ENCODE results near the gene EEF2KMT. TPM values are rescaled to one million over a fixed set of nuclear protein-coding genes. Genes with fewer than 3 reads are reported as not detected.
"Not testable (repeated sequence)": the region's sequence is repeated elsewhere in the genome, so short reads cannot be mapped to it uniquely, and the experiment has no call there.

Gene EEF2KMT
- 10 to 100 TPM in 6 of 9 donors, 1 to 10 TPM in 3; 7.7 to 19.5 (median 11.6) TPM for total RNA-seq
- 10 to 100 TPM in 1 of 3 donors, 1 to 10 TPM in 2; 7.0 to 11.8 (median 7.2) TPM for polyA plus RNA-seq
- long read RNA-seq, donor 1, transcript EEF2KMT-202 (7 exons, 2,268 nt), result minor isoform, 5 of 14 reads
- long read RNA-seq, donor 1, transcript EEF2KMT-201 (8 exons, 2,390 nt), result major isoform, 9 of 14 reads
- long read RNA-seq, donor 1, partial matches to known transcripts, result 0 of 14 reads
- long read RNA-seq, donor 1, other reads (novel, unspliced or antisense), result 0 of 14 reads
- long read RNA-seq, donor 2, partial matches to known transcripts, result 0 of 4 reads
- long read RNA-seq, donor 2, other reads (novel, unspliced or antisense), result 0 of 4 reads
- long read RNA-seq, donor 3, transcript EEF2KMT-201 (8 exons, 2,390 nt), result major isoform, 6 of 22 reads
- long read RNA-seq, donor 3, partial matches to known transcripts, result 6 of 22 reads
- long read RNA-seq, donor 3, other reads (novel, unspliced or antisense), result 5 of 22 reads
- long read RNA-seq, donor 4, transcript EEF2KMT-201 (8 exons, 2,390 nt), result major isoform, 6 of 14 reads
- long read RNA-seq, donor 4, partial matches to known transcripts, result 0 of 14 reads
- long read RNA-seq, donor 4, other reads (novel, unspliced or antisense), result 4 of 14 reads
- long read RNA-seq, donor 5, transcript EEF2KMT-202 (7 exons, 2,268 nt), result minor isoform, 6 of 35 reads
- long read RNA-seq, donor 5, transcript EEF2KMT-201 (8 exons, 2,390 nt), result major isoform, 15 of 35 reads
- long read RNA-seq, donor 5, partial matches to known transcripts, result 0 of 35 reads
- long read RNA-seq, donor 5, other reads (novel, unspliced or antisense), result 14 of 35 reads
- long read RNA-seq, donor 6, partial matches to known transcripts, result 0 of 14 reads
- long read RNA-seq, donor 6, other reads (novel, unspliced or antisense), result 8 of 14 reads
- long read RNA-seq, donor 7, partial matches to known transcripts, result 0 of 1 reads
- long read RNA-seq, donor 7, other reads (novel, unspliced or antisense), result 0 of 1 reads
- long read RNA-seq, donor 8, partial matches to known transcripts, result 0 of 2 reads
- long read RNA-seq, donor 8, other reads (novel, unspliced or antisense), result 0 of 2 reads
- long read RNA-seq, donor 9, partial matches to known transcripts, result 13 of 20 reads
- long read RNA-seq, donor 9, other reads (novel, unspliced or antisense), result 5 of 20 reads
- long read RNA-seq, donor 10, partial matches to known transcripts, result 0 of 4 reads
- long read RNA-seq, donor 10, other reads (novel, unspliced or antisense), result 0 of 4 reads

DNA sequence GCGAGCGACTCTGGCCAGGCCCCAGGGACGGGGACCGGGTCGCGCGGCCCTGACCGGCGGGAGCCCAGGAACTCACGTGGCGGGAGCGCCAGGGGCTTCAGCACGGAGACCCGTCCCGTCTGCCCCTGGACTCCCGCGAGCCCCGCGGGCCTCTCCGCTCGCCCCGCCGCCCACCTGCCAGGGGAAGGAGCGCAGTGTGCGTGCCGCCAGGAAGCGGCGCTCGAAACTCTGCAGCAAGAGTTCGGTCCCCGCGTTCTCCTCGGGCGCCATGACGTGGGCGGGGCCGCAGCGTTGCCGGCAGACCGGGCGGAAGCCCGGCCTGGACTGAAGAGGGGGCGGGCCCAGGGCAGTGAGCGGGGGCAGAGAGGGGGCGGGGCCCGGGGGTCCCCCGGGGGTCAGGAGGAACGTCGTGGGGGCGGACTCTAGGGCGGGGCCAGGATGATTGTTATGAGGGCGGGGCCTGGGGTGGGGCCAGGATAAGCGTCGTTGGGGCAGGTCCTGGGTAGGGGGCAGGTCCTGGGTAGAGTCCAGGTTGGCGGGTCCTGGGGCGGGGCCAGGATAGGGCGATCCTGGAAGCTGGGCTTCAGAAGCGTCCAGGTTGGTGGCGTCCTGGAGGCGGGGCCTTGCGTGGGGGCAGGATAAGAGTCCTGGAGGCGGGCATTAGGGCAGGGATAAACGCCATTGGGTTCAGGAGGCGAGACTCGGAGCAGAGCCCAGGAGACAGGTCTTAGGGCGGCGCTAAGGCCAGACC lies at the start of gene EEF2KMT:
EEF2KMT (minus strand) TSS at position 326 of the 751 bp plus-strand sequence; CDS start at position 270, 56 bp downstream.
- peak; percentile 14 to 39 for TF ChIP-seq POLR2A (IDR thresholded peaks at IDR 0.05)
- Histone ChIP-seq H3K4me3 (peak within 1 kb of the TSS; percentile 15 to 96 (median 70)), H3K27ac (peak within 1 kb of the TSS in 4 of 5 donors; percentile 65 to 83 (median 70))
- peak; percentile 100 for DNase-seq
- H3K27me3 ChIP-seq; H3K9me3 ChIP-seq (replicated peaks in 1 of 3); H3K36me3 ChIP-seq (replicated peaks in 1 of 2); intact Hi-C loops (cut with DNase I); H3K4me1 ChIP-seq (replicated peaks in 1 of 2): not testable (repeated sequence)
- WGBS, 4 donors, result 0 to 1% (median 0%) methylated on average over 3 to 66 of the region's 67 CpGs

- intact Hi-C loops (cut with DNase I); H3K36me3 ChIP-seq (replicated peaks in 1 of 2); H3K9me3 ChIP-seq (replicated peaks in 1 of 3); H3K27me3 ChIP-seq; DNase-seq; H3K4me3 ChIP-seq; H3K27ac ChIP-seq; H3K4me1 ChIP-seq (replicated peaks in 1 of 2): not testable (repeated sequence)
- WGBS, 4 donors, result 64 to 83% (median 68%) methylated on average over 1 of the region's 1 CpG
Observed at GRCh38 chr16:5144621-5144956, 47.0 kb upstream of the EEF2KMT start.

DNA sequence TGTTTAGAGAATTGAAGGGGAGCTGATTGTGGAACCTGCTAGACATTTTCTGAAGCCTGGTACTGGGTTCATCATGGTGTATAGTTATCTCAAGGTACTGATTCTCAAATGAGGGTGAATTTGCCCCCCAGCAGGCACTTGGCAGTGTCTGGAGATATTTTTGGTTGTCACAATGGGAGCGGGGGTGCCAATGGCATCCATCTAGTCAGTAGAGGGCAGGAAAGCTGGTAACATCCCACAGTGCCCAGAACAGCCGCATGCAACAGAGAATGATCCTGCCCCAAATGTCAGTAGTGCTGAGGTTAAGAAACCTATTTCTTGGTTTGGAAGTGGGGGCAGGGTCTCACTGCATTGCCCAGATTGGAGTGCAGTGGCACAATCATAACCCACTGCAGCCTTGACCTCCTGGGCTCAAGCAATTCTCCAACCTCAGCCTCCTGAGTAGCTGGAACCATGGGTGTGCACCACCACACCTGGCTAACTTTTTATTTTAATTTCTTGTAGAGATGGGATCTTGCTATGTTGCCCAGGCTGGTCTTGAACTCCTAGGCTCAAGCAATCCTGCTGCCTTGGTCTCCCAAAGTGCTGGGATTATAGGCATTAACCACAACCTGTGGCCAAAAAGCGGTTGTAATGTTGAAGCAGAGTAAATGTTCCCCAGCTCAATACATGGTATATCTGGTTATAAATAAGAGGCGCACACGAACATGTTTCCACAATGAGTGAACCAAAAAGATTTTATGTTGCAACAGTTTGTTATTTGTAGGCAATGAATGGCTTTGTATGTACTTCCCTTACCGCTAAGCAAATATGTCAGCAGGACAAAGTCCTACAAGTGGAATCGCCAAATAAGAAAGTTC lies 46.4 kb upstream of the EEF2KMT start:
- no peak for DNase-seq
- no peaks in the 10 kb centered on the region for H3K27me3 ChIP-seq
- H3K4me3 ChIP-seq, result no peak overlapping the region
- H3K9me3 ChIP-seq (replicated peaks in 1 of 3), result no peaks in the 10 kb centered on the region
- H3K36me3 ChIP-seq (replicated peaks in 1 of 2), result no peaks in the 10 kb centered on the region
- 72 to 83% (median 78%) methylated on average over 6 to 7 of the region's 7 CpGs for WGBS, 4 donors
- TF ChIP-seq POLR2A (IDR thresholded peaks at IDR 0.05), result no peak
- TF ChIP-seq CTCF (IDR thresholded peaks at IDR 0.05), result no peak
- H3K4me1 ChIP-seq (replicated peaks in 1 of 2), result no peaks in the 10 kb centered on the region
- H3K27ac ChIP-seq, result no peak overlapping the region
- intact Hi-C loops (cut with DNase I), result no loop called here

DNA sequence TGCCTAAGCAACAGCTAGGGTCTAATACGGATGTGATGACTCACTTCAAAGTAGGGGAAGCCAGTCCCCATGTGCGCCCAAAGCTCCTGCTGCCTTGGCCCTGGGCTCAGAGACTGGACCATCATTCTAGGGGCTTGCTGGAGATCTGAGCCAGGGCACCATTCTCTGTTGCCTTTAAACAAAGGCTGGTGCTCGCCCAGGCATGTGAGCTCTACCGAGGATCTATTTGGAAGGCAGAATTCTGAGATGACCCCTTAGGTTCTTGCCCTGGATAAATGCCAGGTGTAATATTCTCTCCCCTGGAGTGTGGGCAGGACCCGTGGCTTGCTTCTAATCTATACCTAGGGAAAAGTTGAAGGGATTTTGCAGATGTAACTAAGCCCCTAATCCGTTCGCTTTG lies 42.6 kb upstream of the EEF2KMT start:
- H3K9me3 ChIP-seq (replicated peaks in 1 of 3); H3K4me3 ChIP-seq; H3K27ac ChIP-seq; intact Hi-C loops (cut with DNase I); H3K36me3 ChIP-seq (replicated peaks in 1 of 2); H3K27me3 ChIP-seq; DNase-seq; H3K4me1 ChIP-seq (replicated peaks in 1 of 2): not testable (repeated sequence)
- 55 to 65% (median 64%) methylated on average over 6 to 7 of the region's 7 CpGs for WGBS, 4 donors

- H3K4me1 ChIP-seq (replicated peaks in 1 of 2); intact Hi-C loops (cut with DNase I); H3K9me3 ChIP-seq (replicated peaks in 1 of 3); H3K4me3 ChIP-seq; H3K36me3 ChIP-seq (replicated peaks in 1 of 2); H3K27ac ChIP-seq; H3K27me3 ChIP-seq: not testable (repeated sequence)
- peak in 4 of 7 donors; percentile 11 to 30 (median 24) for DNase-seq
- 47 to 57% (median 50%) methylated on average over 10 to 13 of the region's 13 CpGs for WGBS, 4 donors
Observed at GRCh38 chr16:5134739-5135452, 37.3 kb upstream of the EEF2KMT start.

DNA sequence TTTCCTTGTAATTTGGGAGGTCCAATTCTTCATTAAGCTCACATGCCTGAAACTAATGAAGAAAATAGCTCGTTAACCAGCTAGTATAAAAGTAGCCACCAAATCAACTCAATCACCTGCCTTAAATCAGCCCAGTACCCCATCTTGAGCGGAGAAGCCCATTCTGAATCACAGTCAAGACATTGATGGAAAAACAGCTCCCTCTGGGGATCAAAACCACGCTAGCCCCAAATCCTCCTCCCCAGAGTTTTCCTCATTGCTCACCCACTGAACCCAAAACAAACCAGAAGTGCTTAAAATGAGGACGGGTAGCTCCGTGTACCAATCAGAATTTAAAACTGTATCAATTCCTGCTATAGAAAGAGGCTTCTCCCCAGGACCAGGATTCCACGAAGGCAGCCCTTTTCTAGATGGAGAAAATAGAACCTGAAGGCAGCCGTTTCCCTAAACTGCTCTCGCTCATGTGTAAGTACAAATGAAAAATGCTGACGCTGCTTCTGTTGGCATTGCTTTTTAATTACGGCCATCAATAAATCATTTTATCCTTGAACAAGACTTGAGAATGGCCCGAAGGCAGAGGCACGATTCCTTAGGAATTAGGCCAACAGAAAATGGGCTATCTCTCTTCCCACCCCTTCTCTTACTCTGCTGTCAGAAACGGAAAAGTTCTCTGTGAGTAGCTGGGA lies 35.5 kb upstream of the EEF2KMT start:
- 28 to 40% (median 33%) methylated on average over 12 to 13 of the region's 13 CpGs for WGBS, 4 donors
- H3K4me1 ChIP-seq (replicated peaks in 1 of 2); intact Hi-C loops (cut with DNase I); H3K36me3 ChIP-seq (replicated peaks in 1 of 2); H3K4me3 ChIP-seq; H3K27ac ChIP-seq; DNase-seq; H3K27me3 ChIP-seq; H3K9me3 ChIP-seq (replicated peaks in 1 of 3): not testable (repeated sequence)

GRCh38 chr16:5131467-5132004 lies 33.9 kb upstream of the EEF2KMT start:
- H3K36me3 ChIP-seq (replicated peaks in 1 of 2); DNase-seq; intact Hi-C loops (cut with DNase I); H3K4me1 ChIP-seq (replicated peaks in 1 of 2); H3K9me3 ChIP-seq (replicated peaks in 1 of 3); H3K27me3 ChIP-seq; H3K27ac ChIP-seq; H3K4me3 ChIP-seq: not testable (repeated sequence)
- 75 to 85% (median 81%) methylated on average over 3 of the region's 3 CpGs for WGBS, 4 donors

All from adrenal gland (tissue), 19 donors.